Gastroesophageal sphincter (tissue), 3 donors: Measurements from ENCODE around the gene RHPN2.

Experiments
- POLR2AphosphoS5 ChIP-seq: sonication (generic); formaldehyde crosslinking; IDR thresholded peaks from one replicate; pipeline ENCODE4 v1.6.1; 2017; ENCODE audit warnings: antibody characterized with exemption
- TF ChIP-seq, protein P1 (sequence below), 4 experiments: fragments of 200-600 bp in 2 of 4; fragments of 450-650 bp in 2 of 4; sonication (generic) in 1 of 4; IDR thresholded peaks; one replicate each; pipeline ENCODE4 v1.5.1; 2017 to 2019; ENCODE audit warnings: antibody characterized with exemption in 4 of 4, mild to moderate bottlenecking in 2 of 4, moderate library complexity in 2 of 4

- TF ChIP-seq, protein P1, sequence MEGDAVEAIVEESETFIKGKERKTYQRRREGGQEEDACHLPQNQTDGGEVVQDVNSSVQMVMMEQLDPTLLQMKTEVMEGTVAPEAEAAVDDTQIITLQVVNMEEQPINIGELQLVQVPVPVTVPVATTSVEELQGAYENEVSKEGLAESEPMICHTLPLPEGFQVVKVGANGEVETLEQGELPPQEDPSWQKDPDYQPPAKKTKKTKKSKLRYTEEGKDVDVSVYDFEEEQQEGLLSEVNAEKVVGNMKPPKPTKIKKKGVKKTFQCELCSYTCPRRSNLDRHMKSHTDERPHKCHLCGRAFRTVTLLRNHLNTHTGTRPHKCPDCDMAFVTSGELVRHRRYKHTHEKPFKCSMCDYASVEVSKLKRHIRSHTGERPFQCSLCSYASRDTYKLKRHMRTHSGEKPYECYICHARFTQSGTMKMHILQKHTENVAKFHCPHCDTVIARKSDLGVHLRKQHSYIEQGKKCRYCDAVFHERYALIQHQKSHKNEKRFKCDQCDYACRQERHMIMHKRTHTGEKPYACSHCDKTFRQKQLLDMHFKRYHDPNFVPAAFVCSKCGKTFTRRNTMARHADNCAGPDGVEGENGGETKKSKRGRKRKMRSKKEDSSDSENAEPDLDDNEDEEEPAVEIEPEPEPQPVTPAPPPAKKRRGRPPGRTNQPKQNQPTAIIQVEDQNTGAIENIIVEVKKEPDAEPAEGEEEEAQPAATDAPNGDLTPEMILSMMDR (IDR thresholded peaks at IDR 0.05) = no peak
- TF ChIP-seq POLR2AphosphoS5 = no peak
Measured at GRCh38 chr19:33114312-33114711, 49.6 kb upstream of the RHPN2 start.
